Trophoblast cell (in vitro differentiated cells and primary cell): ENCODE data around the gene CRTC1.

Experiments
- DNase-seq, 2 donors: peaks; one replicate each; pipeline ENCODE4 v3.0.0-alpha.2; 2016
- H2AFZ ChIP-seq: 2 replicates; pipeline ENCODE4 v1.6.1; 2013; ENCODE audit warnings: low read length, moderate library complexity, mild to moderate bottlenecking; ENCODE audit not compliant: insufficient read depth, poor library complexity
- H2AK5ac ChIP-seq: 2 replicates; pipeline ENCODE4 v1.6.1; 2013; ENCODE audit warnings: mild to moderate bottlenecking, low read length
- H2BK120ac ChIP-seq: 2 replicates; pipeline ENCODE4 v1.6.1; 2013; ENCODE audit warnings: low read length, mild to moderate bottlenecking, moderate library complexity; ENCODE audit not compliant: insufficient read depth, poor library complexity
- H2BK12ac ChIP-seq: 2 replicates; pipeline ENCODE4 v1.6.1; 2013; ENCODE audit warnings: mild to moderate bottlenecking, low read length, moderate library complexity
- H2BK5ac ChIP-seq: 2 replicates; pipeline ENCODE4 v1.6.1; 2013; ENCODE audit warnings: low read length, low read depth, moderate library complexity, mild to moderate bottlenecking; ENCODE audit not compliant: poor library complexity
- H3K14ac ChIP-seq: 2 replicates; pipeline ENCODE4 v1.6.1; 2013; ENCODE audit warnings: mild to moderate bottlenecking, low read length
- H3K18ac ChIP-seq: 2 replicates; pipeline ENCODE4 v1.6.1; 2013; ENCODE audit warnings: mild to moderate bottlenecking, low read length
- H3K23ac ChIP-seq: 2 replicates; pipeline ENCODE4 v1.6.1; 2013; ENCODE audit warnings: low read length
- H3K27ac ChIP-seq: 2 replicates; pipeline ENCODE4 v1.5.1; 2013; ENCODE audit warnings: low read depth, mild to moderate bottlenecking, inconsistent platforms, low read length, moderate library complexity
- H3K27me3 ChIP-seq: 2 replicates; pipeline ENCODE4 v1.6.1; 2013; ENCODE audit warnings: inconsistent platforms, mild to moderate bottlenecking, low read length, moderate library complexity; ENCODE audit not compliant: insufficient read depth
- H3K36me3 ChIP-seq, 2 experiments: 1 replicate in 1 of 2; 2 replicates in 1 of 2; pipeline ENCODE4 v1.6.1; 2013; ENCODE audit warnings: low read length in 2 of 2, mild to moderate bottlenecking in 2 of 2, moderate library complexity in 1 of 2; ENCODE audit not compliant: insufficient read depth in 2 of 2, control insufficient read depth in 1 of 2
- H3K4ac ChIP-seq: 2 replicates; pipeline ENCODE4 v1.6.1; 2013; ENCODE audit warnings: low read depth, mild to moderate bottlenecking, low read length, moderate library complexity
- H3K4me1 ChIP-seq, 2 experiments: 1 replicate in 1 of 2; 2 replicates in 1 of 2; pipeline ENCODE4 v1.6.1; 2013; ENCODE audit warnings: low read length in 2 of 2, mild to moderate bottlenecking in 2 of 2, moderate library complexity in 1 of 2; ENCODE audit not compliant: insufficient read depth in 2 of 2, control insufficient read depth in 1 of 2
- H3K4me2 ChIP-seq: 2 replicates; pipeline ENCODE4 v1.6.1; 2013; ENCODE audit warnings: inconsistent platforms, mild to moderate bottlenecking, low read length, moderate library complexity
- H3K4me3 ChIP-seq: 2 replicates; pipeline ENCODE4 v1.5.1; 2013; ENCODE audit warnings: mild to moderate bottlenecking, low read depth, low read length, inconsistent platforms
- H3K79me1 ChIP-seq: one replicate; pipeline ENCODE4 v1.6.1; 2013; ENCODE audit warnings: low read length
- H3K79me2 ChIP-seq: 2 replicates; pipeline ENCODE4 v1.6.1; 2013; ENCODE audit warnings: low read length, mild to moderate bottlenecking; ENCODE audit not compliant: control insufficient read depth, insufficient read depth, poor library complexity
- H3K9ac ChIP-seq: 2 replicates; pipeline ENCODE4 v1.6.1; 2013; ENCODE audit warnings: mild to moderate bottlenecking, low read length
- H3K9me3 ChIP-seq: 2 replicates; pipeline ENCODE4 v1.6.1; 2013; ENCODE audit warnings: low read depth, mild to moderate bottlenecking, control low read depth, inconsistent platforms, low read length; ENCODE audit not compliant: insufficient read depth
- H4K12ac ChIP-seq: 2 replicates; pipeline ENCODE4 v1.6.1; 2013; ENCODE audit warnings: low read depth, mild to moderate bottlenecking, low read length, moderate library complexity
- H4K8ac ChIP-seq: 2 replicates; pipeline ENCODE4 v1.6.1; 2013; ENCODE audit warnings: low read depth, mild to moderate bottlenecking, low read length, moderate library complexity
- H4K91ac ChIP-seq: one replicate; pipeline ENCODE4 v1.6.1; 2013; ENCODE audit warnings: low read depth, mild to moderate bottlenecking, low read length, moderate library complexity
- WGBS: extraction: QIAGEN DNeasy Blood & Tissue Kit; methylation state at CpG from one replicate; pipeline ENCODE4 v1.1.7; 2013; ENCODE audit warnings: missing lambda C conversion rate; ENCODE audit not compliant: insufficient read length, insufficient coverage; ENCODE audit errors: extremely low coverage; 5-methylcytosine and 5-hydroxymethylcytosine counted together

The CRTC1 gene

DNA sequence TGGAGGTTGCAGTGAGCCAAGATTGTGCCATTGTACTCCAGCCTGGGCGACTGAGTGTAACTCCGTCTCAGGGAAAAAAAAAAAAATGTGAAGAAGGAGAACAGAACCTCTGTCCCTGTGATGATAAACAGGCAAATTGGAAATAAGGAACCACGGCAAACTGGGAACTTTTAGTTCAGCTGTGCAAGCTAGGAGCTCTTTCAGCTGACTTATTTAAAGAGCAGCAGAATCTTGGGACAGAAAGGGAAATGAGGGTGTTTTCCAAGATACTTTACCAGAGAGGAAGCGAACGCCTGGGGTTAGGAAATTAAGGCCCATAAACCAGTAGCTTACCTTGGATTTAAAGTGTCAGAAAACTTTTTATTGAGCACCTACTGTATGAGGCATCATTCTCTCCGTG lies 145.3 kb downstream of the CRTC1 start:
- Histone ChIP-seq H3K27me3 (no peaks in the 10 kb centered on the region), H4K91ac (no peak overlapping the region), H3K18ac (no peak overlapping the region), H2AK5ac (no peak overlapping the region), H3K4me2 (no peak overlapping the region), H3K79me1 (peaks cover 5% of the 10 kb centered on the region), H3K9ac (no peak overlapping the region), H2BK5ac (no peak overlapping the region), H4K12ac (no peak overlapping the region), H3K14ac (no peak overlapping the region), H2AFZ (no peak overlapping the region), H3K79me2 (peaks cover 16% of the 10 kb centered on the region), H4K8ac (no peak overlapping the region), H3K9me3 (no peaks in the 10 kb centered on the region), H3K27ac (no peak overlapping the region), H3K23ac (no peak overlapping the region), H2BK120ac (no peak overlapping the region), H3K4ac (no peak overlapping the region), H3K4me1 (peaks cover 3 to 4% of the 10 kb centered on the region in 2 experiments), H3K36me3 (peaks cover 0 to 3% of the 10 kb centered on the region in 2 experiments), H3K4me3 (no peak overlapping the region), H2BK12ac (no peak overlapping the region)
- DNase-seq = no peak
- WGBS = no CpG with 5 or more reads among the region's 6 CpGs

- no peak overlapping the region for H2AFZ ChIP-seq
- H3K79me2 ChIP-seq = peaks cover 27% of the 10 kb centered on the region
- no peak overlapping the region for H4K8ac ChIP-seq
- H3K23ac ChIP-seq = no peak overlapping the region
- no peak overlapping the region for H4K91ac ChIP-seq
- no peak overlapping the region for H3K4me2 ChIP-seq
- no peak overlapping the region for H3K4ac ChIP-seq
- peaks cover 5% of the 10 kb centered on the region for H3K79me1 ChIP-seq
- no peak overlapping the region for H2BK12ac ChIP-seq
- H3K18ac ChIP-seq = no peak overlapping the region
- no CpG with 5 or more reads among the region's 2 CpGs for WGBS
- no peaks in the 10 kb centered on the region for H3K27me3 ChIP-seq
- H3K4me3 ChIP-seq = no peak overlapping the region
- peaks cover 8 to 9% of the 10 kb centered on the region in 2 experiments for H3K4me1 ChIP-seq
- DNase-seq = no peak
- peaks cover 6 to 7% of the 10 kb centered on the region in 2 experiments for H3K36me3 ChIP-seq
- H3K9ac ChIP-seq = no peak overlapping the region
- H2BK5ac ChIP-seq = no peak overlapping the region
- H3K14ac ChIP-seq = no peak overlapping the region
- no peak overlapping the region for H4K12ac ChIP-seq
- no peak overlapping the region for H2BK120ac ChIP-seq
- H2AK5ac ChIP-seq = no peak overlapping the region
- no peaks in the 10 kb centered on the region for H3K9me3 ChIP-seq
- H3K27ac ChIP-seq = no peak overlapping the region
Observed at GRCh38 chr19:18830488-18830887, 147.0 kb downstream of the CRTC1 start.

DNA sequence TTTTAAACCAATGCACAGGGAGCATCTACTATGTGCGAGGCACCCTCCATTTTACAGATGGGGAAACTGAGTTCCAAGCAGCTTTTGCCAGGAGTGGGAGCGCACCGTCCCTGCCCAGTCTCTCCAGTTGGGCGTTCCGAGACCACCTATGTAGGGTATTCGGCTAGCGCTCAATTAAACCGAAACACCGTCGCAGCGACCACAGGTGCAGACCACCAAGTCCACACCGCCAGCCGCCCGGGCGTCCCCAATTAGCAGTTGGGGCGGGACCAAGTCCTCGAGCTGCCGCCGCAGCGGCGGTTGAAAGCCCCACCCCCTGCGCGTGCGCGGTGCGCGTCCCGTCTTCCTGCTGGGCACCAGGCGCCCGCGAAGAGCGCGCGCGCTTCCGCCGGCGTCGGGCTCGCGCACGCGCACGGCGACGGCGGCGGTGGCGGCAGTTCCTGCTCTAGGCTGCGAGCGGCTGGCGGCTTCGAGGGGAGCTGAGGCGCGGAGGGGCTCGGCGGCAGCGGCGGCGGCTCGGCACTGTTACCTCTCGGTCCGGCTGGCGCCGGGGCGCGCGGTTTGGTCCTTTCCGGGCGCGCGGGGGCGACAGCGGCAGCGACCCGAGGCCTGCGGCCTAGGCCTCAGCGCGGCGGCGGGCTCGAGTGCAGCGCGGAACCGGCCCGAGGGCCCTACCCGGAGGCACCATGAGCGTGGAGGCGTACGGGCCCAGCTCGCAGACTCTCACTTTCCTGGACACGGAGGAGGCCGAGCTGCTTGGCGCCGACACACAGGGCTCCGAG lies 148.2 kb downstream of the CRTC1 start, which contains the start of gene UPF1:
UPF1 (plus strand) TSS at position 436 of the 782 bp plus-strand sequence; CDS start at position 687, 251 bp downstream.
- Histone ChIP-seq H3K9me3 (no peaks in the 10 kb centered on the region), H2BK120ac (peak within 1 kb of the TSS; percentile 72), H2AK5ac (peak within 1 kb of the TSS; percentile 45), H3K4me3 (peak within 1 kb of the TSS; percentile 95), H4K8ac (peak within 1 kb of the TSS; percentile 89), H2BK12ac (no peak within 1 kb of the TSS), H3K9ac (peak within 1 kb of the TSS; percentile 95), H3K79me2 (peaks cover 27% of the 10 kb centered on the region), H3K27ac (peak within 1 kb of the TSS; percentile 29), H3K4me2 (peak within 1 kb of the TSS; percentile 95), H3K18ac (peak within 1 kb of the TSS; percentile 82), H3K27me3 (no peaks in the 10 kb centered on the region), H3K4me1 (peaks cover 8 to 9% of the 10 kb centered on the region in 2 experiments), H4K91ac (peak within 1 kb of the TSS; percentile 91), H2AFZ (peak within 1 kb of the TSS; percentile 59), H3K23ac (no peak within 1 kb of the TSS), H3K14ac (peak within 1 kb of the TSS; percentile 94), H2BK5ac (peak within 1 kb of the TSS; percentile 73), H4K12ac (peak within 1 kb of the TSS; percentile 60), H3K36me3 (peaks cover 6 to 10% of the 10 kb centered on the region in 2 experiments), H3K79me1 (peaks cover 5% of the 10 kb centered on the region), H3K4ac (peak within 1 kb of the TSS; percentile 98)
- DNase-seq = peak; percentile 90 to 99
- WGBS = no CpG with 5 or more reads among the region's 96 CpGs
